ENCODE results near the gene GIMAP2.
"Not testable (repeated sequence)": the region's sequence is repeated elsewhere in the genome, so short reads cannot be mapped to it uniquely, and the experiment has no call there.

GIMAP2 gene

GRCh38 chr7:150668977-150669376 lies 16.5 kb upstream of the GIMAP2 start:
- H3K36me3 ChIP-seq = no peaks in the 10 kb centered on the region

GRCh38 chr7:150671798-150672585 lies 13.5 kb upstream of the GIMAP2 start:
- H3K27ac ChIP-seq; H3K4me3 ChIP-seq (ENCODE audit: low read depth in 1 of 2, low read length in 1 of 2); H3K27me3 ChIP-seq; H3K9me3 ChIP-seq; H3K36me3 ChIP-seq: not testable (repeated sequence)
- H3K4me1 ChIP-seq (ENCODE audit: control insufficient read depth in 1 of 2, insufficient read depth in 1 of 2, low read depth in 1 of 2, low read length in 1 of 2) = peaks cover 9 to 15% of the 10 kb centered on the region in 2 experiments

More at GRCh38 chr7:150668977-150669376, 16.5 kb upstream of the GIMAP2 start:
- peaks cover under 1 to 1% of the 10 kb centered on the region in 2 experiments for H3K4me1 ChIP-seq (ENCODE audit: control insufficient read depth in 1 of 2, insufficient read depth in 1 of 2, low read depth in 1 of 2, low read length in 1 of 2)
- TF ChIP-seq CTCF (IDR thresholded peaks at IDR 0.05) = no peak
- no peak overlapping the region for H3K27ac ChIP-seq
- H3K27me3 ChIP-seq = no peaks in the 10 kb centered on the region
- H3K4me3 ChIP-seq (ENCODE audit: low read depth in 1 of 2, low read length in 1 of 2) = no peak overlapping the region
- H3K9me3 ChIP-seq = no peaks in the 10 kb centered on the region

DNA sequence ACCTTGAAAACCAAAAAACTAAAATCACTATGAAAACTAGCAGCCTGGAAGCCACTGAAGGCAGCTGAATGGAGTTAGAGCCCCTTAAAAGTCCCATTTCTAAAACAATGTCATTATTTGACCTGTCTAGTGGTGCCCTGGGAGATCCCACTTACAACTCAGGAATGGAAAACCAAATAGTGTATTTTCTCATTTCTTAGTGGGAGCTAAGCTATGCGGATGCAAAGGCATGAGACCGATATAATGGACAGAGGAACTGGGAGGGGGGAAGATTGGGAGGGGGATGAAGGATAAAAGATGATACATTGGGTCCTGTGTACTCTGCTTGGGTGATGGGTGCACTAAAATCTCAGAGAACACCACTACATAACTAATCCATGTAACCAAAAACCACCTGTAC lies 9.8 kb upstream of the GIMAP2 start:
- Histone ChIP-seq H3K27me3 (no peaks in the 10 kb centered on the region), H3K4me3 (ENCODE audit: low read depth in 1 of 2, low read length in 1 of 2) (no peak overlapping the region), H3K4me1 (ENCODE audit: control insufficient read depth in 1 of 2, insufficient read depth in 1 of 2, low read depth in 1 of 2, low read length in 1 of 2) (peaks cover 14 to 18% of the 10 kb centered on the region in 2 experiments), H3K36me3 (no peaks in the 10 kb centered on the region), H3K9me3 (no peaks in the 10 kb centered on the region), H3K27ac (no peak overlapping the region)
- TF ChIP-seq CTCF (IDR thresholded peaks at IDR 0.05) = no peak

- H3K9me3 ChIP-seq; H3K36me3 ChIP-seq; H3K4me3 ChIP-seq (ENCODE audit: low read depth in 1 of 2, low read length in 1 of 2); H3K27ac ChIP-seq; H3K27me3 ChIP-seq: not testable (repeated sequence)
- peaks cover 14 to 18% of the 10 kb centered on the region in 2 experiments for H3K4me1 ChIP-seq (ENCODE audit: control insufficient read depth in 1 of 2, insufficient read depth in 1 of 2, low read depth in 1 of 2, low read length in 1 of 2)
Observed at GRCh38 chr7:150676276-150676675, 9.2 kb upstream of the GIMAP2 start.

- H3K27ac ChIP-seq; H3K27me3 ChIP-seq; H3K36me3 ChIP-seq; H3K4me3 ChIP-seq (ENCODE audit: low read depth in 1 of 2, low read length in 1 of 2); H3K9me3 ChIP-seq: not testable (repeated sequence)
- peaks cover 14 to 18% of the 10 kb centered on the region in 2 experiments for H3K4me1 ChIP-seq (ENCODE audit: control insufficient read depth in 1 of 2, insufficient read depth in 1 of 2, low read depth in 1 of 2, low read length in 1 of 2)
Observed at GRCh38 chr7:150676854-150677253, 8.7 kb upstream of the GIMAP2 start.

GRCh38 chr7:150678601-150679000 lies 6.9 kb upstream of the GIMAP2 start:
- not testable (repeated sequence) for H3K27me3 ChIP-seq; H3K4me3 ChIP-seq (ENCODE audit: low read depth in 1 of 2, low read length in 1 of 2); H3K27ac ChIP-seq; H3K36me3 ChIP-seq; H3K9me3 ChIP-seq
- H3K4me1 ChIP-seq (ENCODE audit: control insufficient read depth in 1 of 2, insufficient read depth in 1 of 2, low read depth in 1 of 2, low read length in 1 of 2) = peaks cover 14 to 18% of the 10 kb centered on the region in 2 experiments

GRCh38 chr7:150680364-150680763 lies 5.1 kb upstream of the GIMAP2 start:
- not testable (repeated sequence) for H3K9me3 ChIP-seq; H3K27me3 ChIP-seq; H3K27ac ChIP-seq; H3K4me3 ChIP-seq (ENCODE audit: low read depth in 1 of 2, low read length in 1 of 2); H3K36me3 ChIP-seq
- H3K4me1 ChIP-seq (ENCODE audit: control insufficient read depth in 1 of 2, insufficient read depth in 1 of 2, low read depth in 1 of 2, low read length in 1 of 2) = peaks cover 21 to 23% of the 10 kb centered on the region in 2 experiments

DNA sequence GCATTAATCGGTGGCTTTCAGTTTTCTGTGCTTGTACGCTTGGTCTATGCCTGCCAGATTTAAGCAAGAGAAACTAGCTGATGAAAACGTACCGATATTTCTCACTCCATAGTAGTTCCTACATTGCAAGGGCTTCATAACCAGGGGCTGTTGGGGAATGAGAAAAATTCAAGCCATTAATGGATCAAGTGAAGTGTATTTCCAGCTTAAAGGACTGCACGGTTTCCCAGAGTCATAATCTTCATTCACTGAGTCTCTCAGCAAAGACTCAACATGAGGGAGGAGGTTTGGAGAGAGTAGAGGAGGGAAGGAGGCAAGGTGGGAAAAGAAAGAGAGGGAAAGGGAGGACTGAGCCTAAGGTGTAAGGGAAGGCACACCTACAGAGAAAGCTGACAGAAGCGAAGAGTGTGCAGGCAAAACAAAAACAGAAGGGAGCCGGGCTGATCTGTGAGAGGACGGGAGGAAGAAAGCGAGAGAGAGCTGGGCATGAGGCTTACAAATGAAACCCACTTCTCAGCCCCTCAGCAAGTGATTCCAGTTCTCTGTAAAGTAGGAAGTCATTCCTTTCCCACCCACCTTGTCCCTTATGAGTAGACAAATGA lies 625 bp downstream of the GIMAP2 start:
- no peak for TF ChIP-seq CTCF (IDR thresholded peaks at IDR 0.05)
- H3K4me1 ChIP-seq (ENCODE audit: control insufficient read depth in 1 of 2, insufficient read depth in 1 of 2, low read depth in 1 of 2, low read length in 1 of 2) = peaks cover 16 to 24% of the 10 kb centered on the region in 2 experiments
- H3K36me3 ChIP-seq = peaks cover 9% of the 10 kb centered on the region
- no peaks in the 10 kb centered on the region for H3K9me3 ChIP-seq
- peak overlapping the region; percentile 70 for H3K27ac ChIP-seq
- H3K4me3 ChIP-seq (ENCODE audit: low read depth in 1 of 2, low read length in 1 of 2) = peak overlapping the region; percentile 61 to 80
- H3K27me3 ChIP-seq = no peaks in the 10 kb centered on the region

All from neutrophil (primary cell).